ENCODE measurements around the gene AUNIP.

AUNIP gene

GRCh38 chr1:25872713-25873112 is 13.5 kb upstream of the AUNIP start:
- no peak overlapping the region for H3K9ac ChIP-seq (ENCODE audit: low read length)
- H3K27me3 ChIP-seq (replicated peaks; ENCODE audit: control insufficient read depth, insufficient read depth, low read length), result no peaks in the 10 kb centered on the region
- DNase-seq (ENCODE audit: low read depth), result no peak
- H3K4me3 ChIP-seq (ENCODE audit: low read length), result no peak overlapping the region
- no peaks in the 10 kb centered on the region for H3K9me3 ChIP-seq (ENCODE audit: control insufficient read depth, low read length)
- H3K4me1 ChIP-seq (ENCODE audit: control insufficient read depth, insufficient read depth, low read length), result peaks cover 19% of the 10 kb centered on the region
- peaks cover 2% of the 10 kb centered on the region for H3K36me3 ChIP-seq (ENCODE audit: control insufficient read depth, insufficient read depth, low read length, severe bottlenecking)

DNA sequence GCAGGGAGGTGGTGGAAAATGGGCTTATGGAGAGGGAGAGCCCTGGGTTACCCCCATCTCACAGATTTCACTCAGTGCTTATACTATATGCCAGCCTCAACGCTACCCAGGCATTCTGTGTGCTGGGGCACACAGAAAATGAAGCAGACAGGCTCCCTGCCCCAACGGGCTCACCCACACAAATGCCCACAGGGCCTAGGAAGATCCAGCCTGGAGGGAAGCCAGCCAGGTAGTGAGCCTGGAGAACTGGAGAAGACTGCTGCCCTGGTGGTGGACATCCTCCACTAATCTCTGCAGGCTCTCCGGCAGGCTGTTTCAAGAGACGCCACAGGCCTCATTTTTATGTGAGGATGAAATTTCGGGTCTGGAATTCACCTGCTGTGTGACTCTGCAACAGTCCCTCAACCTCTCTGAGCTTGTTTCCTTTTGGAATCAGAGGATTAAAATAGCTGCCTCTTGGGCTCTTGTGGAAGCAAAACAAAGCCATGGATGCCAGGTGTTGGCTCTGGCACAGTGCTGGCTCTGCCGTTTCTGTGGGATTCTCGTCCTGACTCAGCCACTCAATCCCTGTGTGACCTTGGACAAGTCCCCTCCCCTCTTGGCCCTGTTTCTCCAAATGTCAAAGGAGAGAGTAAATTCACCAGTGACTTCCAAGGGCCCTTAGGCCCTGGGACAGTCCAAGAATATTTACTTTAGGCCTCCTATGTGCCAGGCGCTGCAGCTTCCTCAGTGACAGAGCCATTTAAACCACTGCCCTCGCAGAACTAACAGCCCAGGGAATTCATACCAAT is 12.6 kb upstream of the AUNIP start:
- no peak overlapping the region for H3K9ac ChIP-seq (ENCODE audit: low read length)
- no peak for DNase-seq (ENCODE audit: low read depth)
- H3K9me3 ChIP-seq (ENCODE audit: control insufficient read depth, low read length), result no peaks in the 10 kb centered on the region
- peaks cover 19% of the 10 kb centered on the region for H3K4me1 ChIP-seq (ENCODE audit: control insufficient read depth, insufficient read depth, low read length)
- H3K36me3 ChIP-seq (ENCODE audit: control insufficient read depth, insufficient read depth, low read length, severe bottlenecking), result peaks cover 2% of the 10 kb centered on the region
- H3K4me3 ChIP-seq (ENCODE audit: low read length), result no peak overlapping the region
- no peaks in the 10 kb centered on the region for H3K27me3 ChIP-seq (replicated peaks; ENCODE audit: control insufficient read depth, insufficient read depth, low read length)

GRCh38 chr1:25871086-25871703 is 11.9 kb upstream of the AUNIP start:
- Histone ChIP-seq H3K9me3 (ENCODE audit: control insufficient read depth, low read length) (no peaks in the 10 kb centered on the region), H3K4me1 (ENCODE audit: control insufficient read depth, insufficient read depth, low read length) (peaks cover 19% of the 10 kb centered on the region), H3K9ac (ENCODE audit: low read length) (no peak overlapping the region), H3K36me3 (ENCODE audit: control insufficient read depth, insufficient read depth, low read length, severe bottlenecking) (peaks cover 2% of the 10 kb centered on the region), H3K4me3 (ENCODE audit: low read length) (no peak overlapping the region), H3K27me3 (replicated peaks; ENCODE audit: control insufficient read depth, insufficient read depth, low read length) (no peaks in the 10 kb centered on the region)
- no peak for DNase-seq (ENCODE audit: low read depth)

DNA sequence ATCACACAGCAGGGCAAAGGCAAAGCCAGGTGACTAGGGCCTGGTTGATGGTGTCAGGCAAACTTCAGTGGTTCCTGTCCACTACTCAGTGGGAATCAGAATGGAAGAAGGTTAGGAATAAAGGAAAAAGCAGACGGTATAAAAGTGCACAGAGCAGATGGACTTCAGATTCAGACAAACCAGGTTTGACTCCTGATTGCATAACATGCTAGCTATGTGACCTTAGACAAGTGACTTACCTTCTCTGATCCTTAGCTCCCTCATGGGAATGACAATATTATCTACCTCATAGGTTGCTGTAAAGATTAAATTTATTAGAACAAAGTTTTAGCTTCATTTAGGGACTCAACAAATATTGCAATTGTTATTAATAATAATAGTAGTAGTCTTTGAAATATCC is 11.4 kb upstream of the AUNIP start:
- H3K9ac ChIP-seq (ENCODE audit: low read length), result no peak overlapping the region
- peaks cover 2% of the 10 kb centered on the region for H3K36me3 ChIP-seq (ENCODE audit: control insufficient read depth, insufficient read depth, low read length, severe bottlenecking)
- no peaks in the 10 kb centered on the region for H3K9me3 ChIP-seq (ENCODE audit: control insufficient read depth, low read length)
- H3K4me1 ChIP-seq (ENCODE audit: control insufficient read depth, insufficient read depth, low read length), result peaks cover 19% of the 10 kb centered on the region
- no peak overlapping the region for H3K4me3 ChIP-seq (ENCODE audit: low read length)
- no peaks in the 10 kb centered on the region for H3K27me3 ChIP-seq (replicated peaks; ENCODE audit: control insufficient read depth, insufficient read depth, low read length)
- DNase-seq (ENCODE audit: low read depth), result no peak

- Histone ChIP-seq H3K4me3 (ENCODE audit: low read length) (no peak overlapping the region), H3K36me3 (ENCODE audit: control insufficient read depth, insufficient read depth, low read length, severe bottlenecking) (peaks cover 2% of the 10 kb centered on the region), H3K9me3 (ENCODE audit: control insufficient read depth, low read length) (no peaks in the 10 kb centered on the region), H3K9ac (ENCODE audit: low read length) (no peak overlapping the region), H3K4me1 (ENCODE audit: control insufficient read depth, insufficient read depth, low read length) (peaks cover 19% of the 10 kb centered on the region), H3K27me3 (replicated peaks; ENCODE audit: control insufficient read depth, insufficient read depth, low read length) (no peaks in the 10 kb centered on the region)
- DNase-seq (ENCODE audit: low read depth), result no peak
Measured at GRCh38 chr1:25869909-25870606, 10.8 kb upstream of the AUNIP start.

- Histone ChIP-seq H3K27me3 (replicated peaks; ENCODE audit: control insufficient read depth, insufficient read depth, low read length) (no peaks in the 10 kb centered on the region), H3K4me1 (ENCODE audit: control insufficient read depth, insufficient read depth, low read length) (peaks cover 5% of the 10 kb centered on the region), H3K4me3 (ENCODE audit: low read length) (no peak overlapping the region), H3K36me3 (ENCODE audit: control insufficient read depth, insufficient read depth, low read length, severe bottlenecking) (peaks cover 11% of the 10 kb centered on the region), H3K9ac (ENCODE audit: low read length) (no peak overlapping the region), H3K9me3 (ENCODE audit: control insufficient read depth, low read length) (no peaks in the 10 kb centered on the region)
- no peak for DNase-seq (ENCODE audit: low read depth)
Measured at GRCh38 chr1:25867210-25867991, 8.1 kb upstream of the AUNIP start.

- H3K27me3 ChIP-seq (replicated peaks; ENCODE audit: control insufficient read depth, insufficient read depth, low read length), result no peaks in the 10 kb centered on the region
- no peak for DNase-seq (ENCODE audit: low read depth)
- no peaks in the 10 kb centered on the region for H3K9me3 ChIP-seq (ENCODE audit: control insufficient read depth, low read length)
- peaks cover 4% of the 10 kb centered on the region for H3K4me1 ChIP-seq (ENCODE audit: control insufficient read depth, insufficient read depth, low read length)
- peaks cover 11% of the 10 kb centered on the region for H3K36me3 ChIP-seq (ENCODE audit: control insufficient read depth, insufficient read depth, low read length, severe bottlenecking)
- H3K4me3 ChIP-seq (ENCODE audit: low read length), result no peak overlapping the region
- no peak overlapping the region for H3K9ac ChIP-seq (ENCODE audit: low read length)
Measured at GRCh38 chr1:25866288-25866687, 7.0 kb upstream of the AUNIP start.

- Histone ChIP-seq H3K9me3 (ENCODE audit: control insufficient read depth, low read length) (no peaks in the 10 kb centered on the region), H3K4me1 (ENCODE audit: control insufficient read depth, insufficient read depth, low read length) (peaks cover 6% of the 10 kb centered on the region), H3K36me3 (ENCODE audit: control insufficient read depth, insufficient read depth, low read length, severe bottlenecking) (peaks cover 11% of the 10 kb centered on the region), H3K4me3 (ENCODE audit: low read length) (no peak overlapping the region), H3K9ac (ENCODE audit: low read length) (no peak overlapping the region), H3K27me3 (replicated peaks; ENCODE audit: control insufficient read depth, insufficient read depth, low read length) (no peaks in the 10 kb centered on the region)
- DNase-seq (ENCODE audit: low read depth), result no peak
Measured at GRCh38 chr1:25864434-25864833, 5.2 kb upstream of the AUNIP start.

GRCh38 chr1:25863486-25864262 is 4.4 kb upstream of the AUNIP start:
- Histone ChIP-seq H3K27me3 (replicated peaks; ENCODE audit: control insufficient read depth, insufficient read depth, low read length) (no peaks in the 10 kb centered on the region), H3K9ac (ENCODE audit: low read length) (no peak overlapping the region), H3K9me3 (ENCODE audit: control insufficient read depth, low read length) (no peaks in the 10 kb centered on the region), H3K4me1 (ENCODE audit: control insufficient read depth, insufficient read depth, low read length) (peaks cover 11% of the 10 kb centered on the region), H3K36me3 (ENCODE audit: control insufficient read depth, insufficient read depth, low read length, severe bottlenecking) (peaks cover 11% of the 10 kb centered on the region), H3K4me3 (ENCODE audit: low read length) (no peak overlapping the region)
- DNase-seq (ENCODE audit: low read depth), result no peak

DNA sequence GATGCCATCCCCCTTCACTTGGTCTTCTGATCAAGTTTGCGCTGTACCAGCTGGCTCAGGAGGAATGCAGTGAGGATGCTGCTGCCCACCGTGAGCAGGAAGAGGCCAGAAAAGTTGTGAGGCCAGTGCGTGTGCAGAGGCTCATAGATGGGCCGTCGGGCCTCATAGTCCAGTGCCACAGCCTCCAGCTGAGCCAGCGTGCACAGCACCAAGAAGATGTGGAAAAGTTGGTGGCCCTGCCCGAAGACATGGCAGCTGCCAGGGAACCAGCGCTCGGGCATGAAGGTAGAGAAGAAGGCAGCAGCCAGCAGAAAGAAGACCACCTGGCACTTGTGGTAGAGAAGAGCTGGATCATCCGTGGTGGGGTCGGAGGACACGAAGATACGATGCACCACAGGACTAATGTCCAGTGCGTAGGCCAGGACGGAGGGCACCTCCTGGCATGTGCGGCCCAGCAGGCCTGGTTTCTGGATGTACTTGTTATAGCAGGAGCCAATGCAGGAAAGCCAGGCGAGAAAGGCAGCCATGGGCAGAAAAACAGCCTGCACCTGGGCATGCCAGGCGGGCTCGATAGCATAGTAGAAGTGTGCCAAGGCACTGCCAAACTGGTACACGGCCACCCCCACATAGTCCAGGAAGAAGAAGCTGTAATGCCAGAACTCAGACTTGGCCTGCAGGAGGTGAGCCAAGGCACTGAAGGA is 3.7 kb upstream of the AUNIP start:
- no peaks in the 10 kb centered on the region for H3K27me3 ChIP-seq (replicated peaks; ENCODE audit: control insufficient read depth, insufficient read depth, low read length)
- no peaks in the 10 kb centered on the region for H3K9me3 ChIP-seq (ENCODE audit: control insufficient read depth, low read length)
- DNase-seq (ENCODE audit: low read depth), result no peak
- H3K4me3 ChIP-seq (ENCODE audit: low read length), result no peak overlapping the region
- no peak overlapping the region for H3K9ac ChIP-seq (ENCODE audit: low read length)
- H3K4me1 ChIP-seq (ENCODE audit: control insufficient read depth, insufficient read depth, low read length), result peaks cover 11% of the 10 kb centered on the region
- peaks cover 9% of the 10 kb centered on the region for H3K36me3 ChIP-seq (ENCODE audit: control insufficient read depth, insufficient read depth, low read length, severe bottlenecking)
